ENCODE data around the gene IRF2.

The IRF2 gene

DNA sequence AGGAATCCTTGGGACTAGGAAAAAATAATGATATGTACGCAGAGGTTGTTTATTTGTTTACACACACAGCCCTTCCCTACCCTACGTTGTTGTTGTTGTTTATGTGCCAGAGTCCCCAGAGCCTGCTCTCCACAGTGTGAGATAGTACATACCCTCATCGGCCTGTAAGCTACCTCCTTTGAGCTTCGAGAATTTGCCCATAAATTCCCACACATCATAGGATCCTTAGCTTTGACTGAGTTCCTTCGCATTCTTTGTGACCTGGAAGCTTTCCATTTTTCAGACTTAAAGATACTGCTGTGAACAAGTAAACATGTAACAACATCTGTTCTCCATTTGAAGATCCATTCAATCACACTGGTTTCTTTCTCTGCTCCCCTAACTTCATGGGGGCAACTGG is 114.5 kb downstream of the IRF2 start:
- no peak for DNase-seq

DNA sequence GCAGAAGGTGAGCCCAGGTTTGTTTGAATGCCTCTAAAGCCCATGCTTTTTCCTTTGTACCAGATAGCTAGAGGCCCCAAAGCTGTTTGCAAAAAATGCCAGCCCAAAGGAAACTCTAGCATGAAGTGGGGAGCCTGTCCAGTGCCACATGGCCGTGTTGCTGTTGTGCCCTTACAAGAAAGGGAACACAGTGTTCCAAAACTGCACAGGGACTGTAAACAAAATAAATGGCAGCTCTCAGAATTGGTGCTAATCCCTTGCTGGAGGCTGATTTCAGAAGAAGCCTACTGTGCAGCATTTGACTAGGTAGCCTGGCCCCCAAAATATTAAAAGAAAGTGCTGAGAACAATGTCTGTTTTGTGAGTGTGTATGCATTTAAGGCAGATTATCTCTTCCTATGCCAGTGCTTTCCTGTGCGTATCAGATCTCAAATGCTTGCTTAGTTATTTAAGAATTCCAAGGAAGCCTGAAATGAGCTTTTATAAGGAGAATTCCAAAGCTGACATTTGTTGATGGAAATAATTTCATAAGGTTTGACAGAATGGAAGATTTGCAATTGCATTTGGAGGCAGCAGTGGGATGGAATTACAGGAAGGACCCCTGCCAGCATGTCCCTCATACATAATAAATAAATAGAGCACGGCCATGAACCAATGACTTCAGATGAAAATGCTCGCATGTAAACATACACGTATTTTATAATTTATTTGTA is 115.7 kb downstream of the IRF2 start:
- no peak for DNase-seq

DNA sequence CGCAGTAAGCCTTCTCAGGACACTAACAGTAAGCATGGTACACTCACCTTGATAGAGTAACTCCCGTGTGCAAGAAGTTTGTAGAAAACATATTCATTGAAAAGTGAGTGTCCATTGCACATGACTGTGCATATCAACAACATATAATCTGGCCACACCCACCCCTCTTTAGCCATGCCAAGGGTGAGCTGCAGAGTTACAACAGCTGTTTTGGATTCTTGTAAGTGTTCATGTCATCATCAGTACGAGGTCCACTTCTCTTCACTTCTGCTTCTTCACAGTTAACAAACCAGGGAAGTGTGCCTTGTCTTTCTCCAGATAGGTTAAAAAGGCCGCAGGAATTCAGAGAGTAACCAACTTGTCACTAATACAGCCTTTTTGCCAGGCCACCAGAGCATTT is 116.6 kb downstream of the IRF2 start:
- DNase-seq, result peak; percentile 84

DNA sequence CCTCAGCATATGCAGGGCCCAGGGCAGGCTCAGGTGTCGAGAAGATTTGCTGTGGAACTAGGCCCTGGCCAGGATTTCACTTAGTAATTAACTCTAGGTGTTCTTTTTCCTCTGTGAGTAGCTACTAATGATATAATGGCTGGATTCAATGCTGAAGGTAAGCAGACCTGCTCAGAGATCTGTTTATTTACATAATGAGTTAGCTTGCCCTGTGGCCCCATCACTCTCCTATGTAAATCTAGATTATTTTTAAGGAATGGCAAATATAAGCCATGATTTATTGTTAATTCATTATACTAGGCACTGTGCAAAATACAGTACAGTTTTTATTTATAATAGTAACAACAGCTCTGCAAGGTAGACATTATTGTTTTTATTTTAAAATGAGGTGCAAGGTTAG is 117.2 kb downstream of the IRF2 start:
- DNase-seq, result no peak

DNA sequence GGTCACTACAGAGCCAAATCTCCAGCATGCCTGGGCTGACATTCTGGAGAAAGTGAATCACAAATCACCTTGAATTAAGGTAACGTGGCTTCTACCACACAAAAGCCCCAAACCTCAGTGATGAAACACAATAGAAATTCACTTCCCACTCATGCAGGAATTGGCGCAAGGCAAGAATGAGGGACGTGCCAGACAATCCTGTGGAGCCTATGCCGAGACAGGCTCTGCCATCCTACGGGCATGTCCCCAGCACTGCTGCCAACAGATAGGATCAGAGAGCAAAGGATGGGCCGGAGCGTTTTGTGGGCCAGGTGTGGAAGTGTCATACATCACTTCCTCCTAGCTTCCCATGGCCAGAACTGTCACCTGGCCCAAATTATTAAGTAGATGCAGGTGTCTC is 118.0 kb downstream of the IRF2 start:
- DNase-seq, result no peak

DNA sequence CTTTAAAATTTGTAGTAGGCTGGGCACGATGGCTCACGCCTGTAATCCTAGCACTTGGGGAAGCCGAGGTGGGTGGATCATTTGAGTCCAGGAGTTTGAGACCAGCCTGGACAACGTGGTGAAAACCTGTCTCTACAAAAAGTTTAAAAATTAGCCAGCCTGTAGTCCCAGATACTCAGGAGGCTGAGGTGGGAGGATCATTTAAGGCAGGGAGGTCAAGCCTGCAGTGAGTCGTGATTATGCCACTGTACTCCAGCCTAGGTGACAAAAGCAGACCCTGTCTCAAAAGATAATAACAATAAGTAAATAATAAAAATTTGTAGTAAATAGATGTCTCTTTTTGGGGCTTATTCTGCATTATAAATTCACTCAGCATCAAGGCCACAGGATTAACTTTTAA is 118.5 kb downstream of the IRF2 start:
- DNase-seq, result no peak

DNA sequence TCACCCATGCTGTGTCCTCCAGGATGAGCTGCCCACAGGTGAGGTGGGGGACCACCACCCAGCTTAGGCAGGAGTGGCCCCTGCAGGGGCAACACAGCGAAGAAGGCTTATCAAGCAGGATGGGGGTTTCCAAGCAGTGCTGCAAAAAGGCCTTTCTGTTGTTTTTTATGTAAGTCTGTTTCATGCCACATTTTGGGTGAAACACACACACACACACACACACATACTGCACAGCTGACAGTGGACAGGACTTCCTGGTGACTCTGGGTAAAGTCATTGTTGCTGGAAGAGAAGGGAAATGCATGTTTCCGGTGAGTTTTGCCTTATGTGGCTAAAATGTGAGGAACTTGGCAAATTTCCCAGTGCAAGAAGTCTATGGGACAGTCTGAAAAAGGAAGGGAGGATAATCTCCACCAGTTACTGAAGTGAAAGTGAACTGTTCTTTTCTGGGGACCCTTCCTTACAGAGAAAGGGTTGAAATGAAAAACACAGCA is 119.2 kb downstream of the IRF2 start:
- peak; percentile 98 for DNase-seq

DNA sequence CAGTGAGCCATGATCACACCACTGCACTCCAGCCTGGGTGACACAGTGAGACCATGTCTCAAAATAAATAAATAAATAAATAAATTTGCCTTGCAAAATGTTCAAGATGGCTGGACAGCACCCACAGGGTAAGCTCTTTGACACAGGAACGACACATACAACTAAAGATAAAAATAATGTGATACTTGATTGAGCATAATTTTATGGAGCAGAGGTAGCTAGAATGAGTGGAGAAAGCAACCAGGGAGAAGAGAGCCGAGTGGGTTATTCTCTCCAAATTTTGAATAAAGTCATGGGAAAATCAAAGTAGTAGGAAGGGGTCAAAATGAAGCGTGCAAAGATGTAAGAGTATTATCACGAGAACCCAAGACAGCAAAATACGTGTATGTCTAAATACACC is 121.5 kb downstream of the IRF2 start:
- DNase-seq, result no peak

DNA sequence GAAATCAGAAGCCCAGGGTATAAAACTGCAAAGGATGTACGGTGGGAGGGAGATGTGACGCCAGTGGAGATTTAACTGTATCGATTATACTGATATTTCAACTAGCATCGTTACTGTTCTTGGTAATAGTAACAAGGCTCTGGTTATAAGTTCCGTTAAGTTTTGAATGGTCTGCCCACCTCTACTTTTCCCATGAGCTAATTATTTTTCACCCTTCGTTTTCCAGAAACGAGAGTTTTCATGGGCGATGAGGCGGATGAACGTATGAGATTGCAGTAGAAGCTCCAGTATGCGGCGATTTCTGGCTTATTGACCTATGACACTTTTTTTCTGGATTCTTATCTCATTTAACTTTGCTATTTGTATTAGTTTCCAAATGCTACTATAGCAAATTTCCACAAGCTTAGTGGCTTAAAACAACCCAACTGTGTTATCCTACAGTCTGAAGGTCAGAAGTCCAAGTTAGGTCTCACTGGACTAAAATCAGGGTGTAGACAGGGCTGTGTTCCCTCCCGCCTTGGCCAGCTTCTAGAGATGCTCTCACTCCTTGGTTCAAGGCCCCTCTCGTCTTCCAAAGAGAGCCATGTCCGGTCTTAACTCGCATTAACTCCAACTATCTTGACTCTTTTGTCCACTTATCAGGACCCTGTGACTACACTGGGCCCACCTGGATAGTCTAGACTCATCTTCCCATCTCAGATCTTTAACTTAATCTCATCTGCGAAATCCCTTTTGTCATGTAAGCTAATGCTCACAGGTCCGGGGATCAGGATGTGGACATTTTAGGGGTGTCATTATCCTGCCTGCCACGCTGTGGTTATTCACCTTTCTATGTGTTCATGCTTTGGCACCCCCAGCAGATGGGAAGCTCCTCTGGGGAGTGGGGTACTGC is 122.5 kb downstream of the IRF2 start:
- no peak for DNase-seq

DNA sequence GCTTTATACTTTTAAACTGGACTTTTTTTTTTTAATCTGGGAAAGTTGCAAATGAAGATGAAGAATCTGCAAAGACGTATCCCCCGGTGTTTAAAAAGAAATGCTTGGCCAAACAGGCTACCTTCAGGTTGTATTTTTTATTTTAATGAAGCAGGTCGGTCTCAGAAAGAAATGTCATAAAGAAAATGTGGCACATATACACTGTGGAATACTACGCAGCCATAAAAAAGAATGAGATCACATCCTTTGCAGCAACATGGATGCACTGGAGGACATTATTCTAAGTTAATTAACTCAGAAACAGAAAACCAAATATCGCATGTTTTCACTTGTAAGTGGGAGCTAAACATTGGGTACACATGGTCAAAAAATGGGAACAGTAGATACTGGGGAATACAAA is 123.4 kb downstream of the IRF2 start:
- no peak for DNase-seq

DNA sequence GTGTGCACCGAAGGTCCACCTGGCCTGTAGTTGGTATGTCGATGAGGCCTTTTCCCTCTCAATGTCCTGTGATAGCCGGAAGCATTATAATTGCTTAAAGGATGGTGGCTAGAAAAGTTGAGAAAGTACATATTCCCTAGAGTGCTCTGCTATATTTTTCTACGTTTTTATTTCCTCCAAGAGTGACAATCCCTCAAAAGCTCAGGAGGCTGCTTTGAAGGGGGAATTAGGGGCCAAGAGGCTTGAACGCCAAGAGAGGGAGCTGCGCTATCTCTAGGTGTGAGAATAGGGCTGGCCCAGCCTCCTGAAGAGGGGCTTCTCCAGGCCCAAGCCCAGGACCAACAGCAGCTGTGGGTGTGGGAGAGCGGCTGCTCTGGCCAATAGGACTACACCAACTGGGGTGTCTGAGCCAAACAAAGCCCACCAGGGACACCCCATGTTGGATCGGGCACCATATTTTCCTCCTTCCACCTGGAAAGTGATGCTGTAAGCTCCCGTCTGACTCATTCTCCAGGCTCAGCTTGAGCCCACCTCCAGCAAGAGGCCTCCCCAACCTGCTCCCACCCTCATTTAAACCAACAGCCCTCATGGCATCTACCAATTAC is 124.0 kb downstream of the IRF2 start:
- no peak for DNase-seq

DNA sequence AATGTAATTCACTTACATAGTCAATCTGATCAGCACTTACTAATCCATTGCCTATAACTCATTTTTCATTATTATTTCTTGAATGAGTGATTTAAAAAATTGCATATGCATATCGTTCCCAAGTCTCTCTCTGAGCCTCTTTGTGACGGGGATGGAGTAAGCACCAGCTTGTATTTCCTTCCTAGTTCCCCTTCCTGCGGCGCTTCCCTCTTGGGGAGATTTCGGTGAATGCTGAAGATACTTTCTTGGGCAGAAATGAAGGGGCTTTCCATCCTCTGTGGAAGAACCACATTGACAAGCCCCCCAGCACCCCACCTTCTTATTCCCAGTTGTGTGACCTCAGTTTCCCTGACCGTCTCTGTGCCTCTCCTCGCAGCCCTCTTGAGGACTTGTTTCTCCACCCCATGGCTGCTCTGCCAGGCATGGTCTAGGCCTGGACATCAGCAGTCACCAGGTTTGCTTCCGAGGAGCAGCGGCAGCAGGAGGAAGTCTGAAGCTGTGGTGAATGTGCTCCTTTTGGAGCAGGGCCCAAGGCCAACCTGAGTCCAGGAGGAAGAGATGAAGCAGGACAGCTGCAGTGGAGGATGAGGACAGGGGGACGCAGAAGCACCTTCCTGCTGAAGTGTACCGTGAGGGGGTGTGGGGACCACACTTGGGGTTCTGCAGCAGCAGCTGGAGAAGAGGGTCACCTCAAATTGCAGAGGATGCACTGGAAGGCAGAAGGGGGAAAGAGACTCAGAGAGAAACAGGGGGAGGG is 124.9 kb downstream of the IRF2 start:
- DNase-seq, result peak; percentile 57

DNA sequence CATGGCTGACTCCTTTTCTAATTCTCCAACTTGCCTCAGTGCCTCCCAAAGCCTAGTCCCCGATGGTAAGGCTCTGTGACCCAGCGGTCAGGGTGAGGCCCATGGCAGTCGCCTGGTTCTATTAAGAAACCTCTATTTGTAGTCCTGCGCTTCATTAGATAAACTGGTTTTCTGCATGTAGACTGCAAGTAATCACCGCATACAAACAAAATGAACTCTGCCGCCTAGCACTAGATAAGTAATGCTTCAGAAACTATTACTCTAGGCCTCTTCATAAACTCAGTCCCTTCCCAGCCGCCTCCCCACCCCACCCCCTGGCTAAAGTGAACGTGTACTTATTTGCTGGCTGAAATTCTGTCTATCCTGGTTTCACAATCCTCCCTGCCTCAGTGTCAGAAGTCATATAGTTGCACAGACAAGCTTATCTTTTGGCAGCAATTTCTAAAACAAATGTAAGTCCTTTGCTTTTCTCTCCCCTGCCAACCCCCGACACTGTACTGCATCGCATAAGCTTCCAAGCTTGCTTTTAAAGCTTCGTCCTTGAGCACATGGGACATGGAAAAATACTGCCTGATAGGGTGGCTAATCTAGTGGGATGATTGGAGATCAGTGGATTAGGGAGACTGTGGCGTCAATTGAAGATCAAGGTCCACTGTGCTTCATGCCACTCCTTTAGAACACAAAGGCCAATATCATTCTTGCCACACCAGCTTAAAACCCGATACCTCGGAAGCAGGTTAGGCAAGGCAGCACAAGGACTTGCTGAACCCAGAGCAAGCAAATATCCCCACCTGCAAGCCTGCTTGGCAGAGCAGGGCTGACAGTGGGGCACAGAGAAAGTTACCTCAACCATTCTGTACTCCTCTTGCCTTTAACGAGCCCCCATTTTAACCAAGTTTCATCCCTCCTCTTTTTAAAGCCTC is 125.8 kb downstream of the IRF2 start:
- no peak for DNase-seq

DNA sequence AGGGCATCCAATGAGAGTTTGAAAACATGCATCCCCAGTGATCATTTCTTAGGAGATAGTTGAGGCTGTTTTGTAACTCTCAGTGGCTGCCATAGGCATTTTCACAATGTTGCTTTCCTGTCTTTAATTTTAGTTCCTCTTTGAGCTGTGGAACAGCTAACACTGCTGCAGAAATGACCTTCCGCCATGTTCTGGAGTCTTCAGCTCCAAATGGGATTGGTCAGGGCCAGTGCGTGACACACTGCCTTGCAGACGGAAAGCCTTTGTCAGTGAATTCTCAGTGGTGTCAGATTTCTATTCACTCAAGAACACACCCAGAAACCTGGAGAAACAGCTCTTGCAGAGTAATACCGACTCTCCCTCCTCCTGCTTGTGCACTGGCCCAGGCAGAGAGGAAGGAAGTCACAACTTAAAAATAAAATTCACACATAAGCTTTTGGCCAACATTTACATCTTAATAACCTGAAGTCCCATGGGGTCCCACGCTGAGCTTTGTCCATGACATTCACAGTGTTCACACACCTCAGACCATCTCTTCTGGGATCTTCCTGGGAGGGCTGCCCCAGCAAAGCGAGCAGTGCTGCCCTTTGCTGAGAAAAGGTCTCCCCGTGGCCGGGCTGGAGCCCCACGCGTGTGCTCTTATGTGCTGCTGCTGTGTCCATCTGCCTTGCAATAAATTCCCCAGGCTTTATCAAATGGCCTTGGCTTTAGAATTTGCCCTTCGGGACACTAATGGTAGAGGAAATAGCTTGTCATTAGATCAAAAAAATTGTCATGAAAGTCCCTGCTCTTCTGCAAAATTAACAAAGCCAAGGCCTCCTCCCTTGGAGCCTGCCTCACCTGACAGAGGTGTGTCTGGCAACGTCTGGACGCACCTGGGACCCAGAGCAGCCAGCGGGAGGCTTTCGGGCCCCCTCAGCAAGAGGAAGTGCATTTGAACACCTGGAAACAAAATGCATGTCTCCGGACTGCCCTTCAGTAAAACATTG is 126.8 kb downstream of the IRF2 start:
- DNase-seq, result peak; percentile 93

DNA sequence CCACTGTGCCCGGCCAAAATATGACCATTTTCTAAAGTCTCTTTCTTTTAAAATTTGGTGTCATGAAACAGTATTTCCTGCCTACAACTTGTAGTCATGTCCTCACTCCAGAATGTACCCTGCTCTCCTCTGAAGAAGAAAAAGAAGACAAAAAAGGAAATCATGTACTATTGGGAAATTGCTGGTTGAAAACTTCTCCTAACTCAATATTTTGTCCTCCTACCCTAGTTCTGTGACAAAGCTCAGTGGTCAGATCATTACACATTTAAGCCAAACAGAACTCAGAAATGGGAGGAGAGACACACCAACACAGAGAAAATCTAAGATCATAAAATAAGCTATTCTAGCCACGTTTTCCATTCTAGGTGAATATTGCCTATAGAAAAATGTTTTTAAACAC is 127.7 kb downstream of the IRF2 start:
- DNase-seq, result peak; percentile 79

DNA sequence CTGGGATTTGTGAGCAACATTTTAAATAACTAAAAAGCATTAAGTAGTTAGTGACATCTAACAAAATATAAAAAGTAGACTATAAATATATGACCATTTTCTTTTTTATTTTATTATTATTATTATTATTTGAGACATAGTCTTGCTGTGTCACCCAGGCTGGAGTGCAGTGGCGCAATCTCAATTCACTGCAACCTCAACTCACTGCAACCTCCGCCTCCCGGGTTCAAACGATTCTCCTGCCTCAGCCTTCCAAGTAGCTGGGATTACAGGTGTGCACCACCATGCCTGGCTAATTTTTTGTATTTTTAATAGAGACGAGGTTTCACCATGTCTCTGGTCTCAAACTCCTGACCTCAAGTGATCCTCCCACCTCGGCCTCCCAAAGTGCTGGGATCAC is 128.1 kb downstream of the IRF2 start:
- DNase-seq, result peak; percentile 33

DNA sequence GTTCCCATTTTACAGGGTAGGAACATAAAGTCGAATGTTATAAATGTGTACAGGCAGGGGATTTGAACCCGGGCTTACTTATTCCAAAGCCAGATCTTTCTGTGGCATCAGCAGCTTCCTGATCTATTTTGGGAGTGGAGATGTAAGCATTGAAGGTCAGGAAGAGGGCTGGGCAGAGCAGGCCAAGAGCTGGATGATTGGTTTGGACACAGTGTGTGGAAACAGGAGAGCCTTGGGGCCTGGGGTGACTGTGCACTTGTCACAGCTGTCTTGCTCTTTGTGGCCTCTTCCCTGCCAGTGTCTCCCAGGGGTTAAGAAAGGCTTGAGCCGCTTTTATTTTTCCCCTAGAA is 128.8 kb downstream of the IRF2 start:
- DNase-seq, result peak; percentile 86

DNA sequence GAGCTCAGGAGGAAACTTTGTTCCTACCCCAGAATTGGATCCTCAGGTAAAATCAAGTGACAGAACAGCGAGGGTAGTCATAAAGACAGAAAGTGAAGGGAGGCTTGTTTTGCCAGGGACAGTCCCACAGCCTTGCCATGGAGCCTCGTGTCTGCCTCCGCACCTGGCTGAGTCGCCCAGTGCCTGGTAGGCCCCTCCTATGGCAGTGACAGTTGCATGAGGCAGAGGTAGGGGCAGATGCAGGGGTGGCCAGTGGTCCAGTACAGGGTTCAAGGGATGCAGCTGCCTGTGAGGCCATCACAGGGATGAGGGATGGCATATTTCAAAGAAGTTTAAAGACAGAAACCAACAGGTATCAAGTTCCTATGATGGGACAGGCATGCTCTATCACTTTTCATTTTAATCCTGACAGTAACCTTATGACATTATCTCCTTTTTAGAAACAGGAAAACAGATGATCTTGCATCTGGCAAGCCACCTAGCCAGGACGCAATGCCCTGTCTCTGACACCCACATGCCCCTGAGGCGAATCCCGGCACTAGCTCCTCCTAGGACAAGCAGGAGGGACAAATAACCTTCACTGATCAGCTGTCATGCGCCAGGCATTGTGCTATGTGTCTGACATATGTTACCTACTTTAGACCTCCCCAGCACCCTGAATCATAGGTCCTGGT is 129.3 kb downstream of the IRF2 start:
- DNase-seq, result peak; percentile 32

DNA sequence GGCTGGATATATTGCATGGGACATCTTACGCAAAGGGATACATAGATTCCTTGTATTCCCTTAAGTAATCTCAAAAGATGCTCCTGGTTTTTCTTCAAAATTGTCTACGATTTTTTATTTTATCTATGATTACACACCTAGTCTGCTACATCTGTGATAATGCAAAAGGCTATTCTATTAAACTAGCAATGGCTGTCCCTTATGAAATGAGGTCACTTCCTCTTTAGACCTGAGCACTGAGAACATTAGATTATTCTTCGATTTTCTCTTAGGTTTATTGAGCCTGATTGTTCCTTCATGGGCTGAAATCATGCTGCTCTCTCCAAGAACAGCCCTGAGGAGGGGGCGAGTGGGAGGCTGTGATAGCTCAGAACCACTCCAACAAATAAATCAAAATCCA is 129.9 kb downstream of the IRF2 start:
- no peak for DNase-seq
